Brain pericyte (primary cell): Measurements from ENCODE around the gene ALKBH6.
"Not testable (repeated sequence)": the region's sequence is repeated elsewhere in the genome, so short reads cannot be mapped to it uniquely, and the experiment has no call there.

ENCODE experiments used
- DNase-seq: peaks from one replicate; pipeline ENCODE4 v3.0.0-alpha.2; 2012; ENCODE audit warnings: low read depth, low spot score

Gene ALKBH6

DNA sequence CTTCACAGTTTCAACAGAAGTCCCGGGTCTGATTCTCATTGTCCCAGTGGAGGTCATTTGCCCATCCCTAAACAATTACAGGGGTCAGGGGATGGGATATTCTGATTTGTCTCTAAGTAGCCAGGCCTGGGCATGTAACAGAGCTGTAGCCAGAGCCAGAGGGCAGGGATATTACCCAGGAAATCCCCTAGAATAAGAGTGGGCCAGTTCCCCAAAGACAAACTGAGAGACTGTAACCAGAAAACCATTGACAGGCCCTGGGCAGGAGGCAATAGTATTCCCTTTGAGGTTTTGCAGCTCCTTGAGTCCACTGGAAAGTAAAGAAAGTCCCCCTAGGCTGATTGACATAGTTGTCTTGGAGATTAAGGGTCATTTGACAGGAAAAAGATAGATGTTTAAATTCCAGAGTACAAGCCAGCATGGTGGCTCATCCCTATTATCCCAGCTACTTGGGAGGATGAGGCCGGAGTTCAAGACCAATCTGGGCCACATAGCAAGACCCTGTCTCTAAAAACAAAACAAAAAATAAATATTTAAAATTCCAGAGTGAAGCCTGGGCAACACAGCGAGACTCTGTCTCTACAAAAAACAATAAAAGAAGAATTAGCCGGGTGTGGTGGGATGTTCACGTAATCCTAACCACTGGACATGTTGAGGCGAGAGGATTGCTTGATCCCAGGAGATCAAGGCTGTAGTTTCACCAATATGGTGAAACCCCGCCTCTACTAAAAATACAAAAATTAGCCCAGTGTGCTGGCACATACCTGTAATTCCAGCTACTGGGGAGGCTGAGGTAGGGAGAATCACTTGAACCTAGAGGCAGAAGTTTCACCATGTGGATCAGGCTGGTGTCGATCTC lies 20.9 kb downstream of the ALKBH6 start:
- no peak for DNase-seq

DNA sequence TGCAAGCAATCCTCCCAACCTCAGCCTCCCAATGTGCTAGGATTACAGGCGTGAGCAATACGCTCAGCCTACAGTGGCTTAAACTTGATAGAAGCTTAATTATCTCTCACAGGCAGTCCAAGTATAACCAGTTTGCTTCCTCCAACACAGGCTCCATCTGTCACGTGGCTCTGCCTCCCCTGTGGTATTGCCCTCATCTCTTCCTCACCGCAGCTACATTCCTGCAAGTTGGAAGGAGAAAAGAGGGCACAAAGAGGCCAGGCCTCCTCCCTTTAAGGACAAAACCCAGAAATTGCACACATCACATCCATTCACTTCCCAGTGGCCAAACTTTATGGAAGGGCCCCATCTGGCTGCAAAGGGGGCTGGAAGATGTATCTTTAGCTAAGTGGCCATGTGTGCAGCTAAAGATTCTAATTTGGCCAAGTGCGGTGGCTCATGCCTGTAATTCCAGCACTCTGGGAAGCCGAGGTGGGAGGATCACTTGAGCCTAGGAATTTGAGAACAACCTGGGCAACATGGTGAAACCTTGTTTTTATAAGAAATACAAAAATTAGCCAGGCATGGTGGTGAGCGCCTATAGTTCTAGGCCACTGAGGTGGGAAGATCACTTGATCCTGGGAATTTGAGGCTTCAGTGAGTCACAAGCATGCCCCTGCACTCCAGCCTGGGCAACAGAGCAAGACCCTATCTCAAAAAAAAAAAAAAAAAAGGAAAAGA lies 22.1 kb downstream of the ALKBH6 start:
- DNase-seq, result no peak

DNA sequence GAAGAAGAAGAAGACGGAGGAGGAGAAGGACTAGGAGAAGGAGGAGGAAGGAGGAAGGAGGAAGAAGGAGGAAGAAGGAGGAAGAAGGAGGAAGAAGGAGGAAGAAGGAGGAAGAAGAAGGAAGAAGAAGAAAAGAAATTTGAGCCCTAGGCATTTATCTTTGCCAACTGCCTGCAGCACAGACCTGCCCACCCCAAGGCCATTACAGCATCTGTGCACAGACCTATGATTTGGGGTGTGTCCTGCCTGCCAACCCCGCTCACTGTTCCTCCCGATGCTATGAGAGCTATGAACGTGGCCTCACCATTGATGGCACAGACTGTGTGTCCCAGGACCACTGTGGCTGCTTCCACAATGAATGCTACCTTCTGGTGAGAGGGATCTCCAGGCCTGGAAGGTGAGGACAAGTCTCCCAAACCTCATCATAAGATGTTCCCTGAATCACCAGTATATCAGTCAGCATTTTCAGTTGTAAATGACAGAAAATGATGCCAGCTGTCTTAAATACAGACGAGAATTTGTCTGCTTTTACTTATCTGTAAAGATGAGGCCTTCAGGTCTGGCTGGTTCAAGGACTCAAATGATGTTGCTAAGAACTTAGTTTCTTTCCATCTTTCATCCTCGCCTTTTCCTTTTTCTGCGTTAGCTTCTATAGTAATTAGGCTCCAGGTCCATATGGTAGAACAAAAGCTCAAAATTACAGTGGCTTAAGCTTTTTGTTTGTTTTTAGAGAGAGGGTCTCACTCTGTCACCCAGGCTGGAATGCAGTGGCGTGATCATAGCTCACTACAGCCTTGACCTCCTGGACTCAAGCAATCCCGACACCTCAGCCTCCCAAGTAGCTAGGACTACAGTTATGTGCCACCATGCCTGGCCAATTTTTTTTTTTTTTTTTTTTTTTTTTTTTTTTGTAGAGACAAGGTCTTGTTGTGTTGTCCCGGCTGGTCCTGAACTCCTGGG lies 23.0 kb downstream of the ALKBH6 start:
- no peak for DNase-seq

DNA sequence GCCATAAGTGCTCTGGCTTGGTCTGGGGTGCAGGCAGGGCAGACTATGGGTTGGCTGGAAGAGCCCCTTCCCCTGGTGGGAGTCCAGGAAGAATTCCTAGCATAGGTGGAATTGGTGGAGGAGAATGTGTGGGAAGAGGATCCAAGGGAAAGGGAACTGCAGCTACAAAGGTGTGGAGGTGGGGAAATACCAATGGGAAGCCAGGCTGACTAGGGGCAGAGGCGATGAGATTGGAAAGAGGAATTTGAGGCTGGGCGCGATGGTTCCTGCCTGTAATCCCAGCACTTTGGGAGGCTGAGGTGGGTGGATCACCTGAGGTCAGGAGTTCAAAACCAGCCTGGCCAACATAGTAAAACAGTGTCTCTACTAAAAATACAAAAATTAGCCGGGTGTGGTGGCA lies 23.9 kb downstream of the ALKBH6 start:
- DNase-seq, result no peak

DNA sequence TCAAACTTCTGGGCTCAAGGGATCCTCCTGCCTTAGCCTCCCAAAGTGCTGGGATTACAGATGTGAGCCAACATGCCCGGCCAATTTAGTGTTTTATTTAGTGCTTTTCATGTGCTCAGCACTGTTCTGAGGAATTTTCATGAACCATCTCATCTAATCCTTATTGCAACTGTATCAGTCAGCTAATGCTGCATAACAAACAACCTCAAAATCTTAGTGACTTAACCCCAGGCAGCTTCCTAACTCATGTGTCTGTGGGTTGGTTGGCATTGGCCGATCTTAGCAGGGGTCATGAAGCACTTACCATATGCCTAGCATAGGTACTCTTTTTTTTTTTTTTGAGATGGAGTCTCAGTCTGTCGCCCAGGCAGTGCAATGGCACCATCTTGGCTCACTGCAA lies 25.2 kb downstream of the ALKBH6 start:
- DNase-seq, result no peak

DNA sequence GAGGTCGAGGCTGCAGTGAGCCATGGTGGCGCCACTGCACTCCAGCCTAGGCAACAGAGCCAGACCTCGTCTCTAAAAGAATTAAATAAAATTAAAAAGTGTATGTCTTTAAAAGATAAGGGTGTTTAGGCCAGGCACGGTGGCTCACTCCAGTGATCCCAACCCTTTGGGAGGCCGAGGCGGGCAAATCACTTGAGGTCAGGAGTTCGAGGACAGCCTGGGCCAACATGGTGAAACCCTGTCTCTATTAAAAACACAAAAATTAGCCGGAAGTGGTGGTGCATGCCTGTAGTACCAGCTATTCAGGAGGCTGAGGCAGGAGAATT lies 26.5 kb downstream of the ALKBH6 start:
- DNase-seq, result no peak

DNA sequence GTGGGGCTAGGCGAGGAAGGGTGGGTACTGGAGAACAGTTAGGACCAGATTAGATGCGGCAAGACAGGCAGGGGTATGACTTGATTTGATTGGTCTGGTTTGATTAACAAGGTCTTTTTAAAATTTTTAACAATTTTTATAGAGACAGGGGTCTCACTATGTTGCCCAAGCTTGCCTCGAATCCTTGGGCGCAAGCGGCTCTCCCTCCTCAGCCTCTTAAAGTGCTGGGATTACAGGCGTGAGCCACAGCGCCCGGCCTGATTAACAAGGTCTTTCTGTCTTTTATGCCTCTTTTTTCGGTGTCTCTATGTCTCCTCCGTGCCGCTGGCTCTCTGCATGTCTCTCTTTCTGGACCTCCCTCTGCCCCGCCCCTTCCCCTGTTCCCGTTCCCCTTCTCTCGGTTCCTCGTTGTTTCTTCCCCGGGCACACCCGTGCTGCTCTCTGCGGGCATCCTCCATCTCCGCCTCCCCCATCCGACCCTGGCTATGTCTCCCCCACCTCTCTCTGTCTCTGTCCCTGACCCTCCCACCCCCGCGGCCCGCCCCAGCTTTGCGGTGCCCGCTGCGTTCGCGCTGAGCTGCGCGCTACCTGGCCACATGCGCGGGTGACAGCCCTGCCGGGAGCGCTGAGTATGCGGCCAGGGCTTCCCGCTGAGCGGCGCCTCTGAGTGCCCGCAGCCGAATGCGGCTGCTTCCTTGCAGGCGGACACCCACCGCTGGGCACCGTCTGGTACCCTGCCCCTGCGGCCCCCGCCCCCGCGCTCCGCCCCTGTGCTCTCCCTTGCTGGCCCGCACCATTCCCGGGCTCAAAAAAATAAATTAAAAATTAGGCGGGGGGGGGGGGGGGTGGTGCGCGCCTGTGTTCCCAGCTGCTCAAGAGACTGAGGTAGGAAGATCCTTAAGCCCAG lies 27.1 kb downstream of the ALKBH6 start:
- no peak for DNase-seq

DNA sequence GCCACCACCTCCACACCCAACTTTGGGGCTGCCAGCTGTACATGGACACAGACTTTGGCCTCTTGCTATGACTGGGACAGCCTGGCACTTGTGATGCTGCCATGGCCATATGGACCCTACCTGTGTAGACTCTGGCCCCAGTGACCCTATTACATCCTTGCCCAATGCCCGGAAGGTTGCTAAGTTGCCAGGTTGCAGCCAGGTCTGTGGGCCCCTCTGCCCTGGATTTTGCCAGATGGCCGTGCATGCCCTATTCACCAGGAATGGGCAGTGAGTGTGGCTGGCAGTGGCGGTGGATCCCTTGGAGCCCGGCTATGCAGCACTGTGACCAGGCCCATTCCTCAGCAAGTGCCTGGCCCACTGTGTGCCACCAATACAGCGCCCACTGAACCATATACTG lies 27.9 kb downstream of the ALKBH6 start:
- DNase-seq, result no peak

DNA sequence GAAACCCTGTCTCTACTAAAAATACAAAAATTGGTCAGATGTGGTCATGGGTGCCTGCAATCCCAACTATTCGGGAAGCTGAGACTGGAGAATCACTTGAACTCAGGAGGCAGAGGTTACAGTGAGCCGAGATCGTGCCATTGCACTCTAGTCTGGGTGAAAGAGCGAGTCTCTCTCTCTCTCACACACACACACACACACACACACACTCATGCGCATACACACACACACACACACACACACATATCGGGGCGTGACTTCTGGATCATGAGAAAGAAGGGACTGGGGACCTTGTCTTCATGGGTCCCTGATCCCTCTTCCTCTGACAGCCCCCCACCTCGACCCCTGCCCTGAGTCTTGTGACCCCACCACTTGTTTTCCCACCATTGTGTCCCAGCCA lies 30.8 kb downstream of the ALKBH6 start:
- no peak for DNase-seq

DNA sequence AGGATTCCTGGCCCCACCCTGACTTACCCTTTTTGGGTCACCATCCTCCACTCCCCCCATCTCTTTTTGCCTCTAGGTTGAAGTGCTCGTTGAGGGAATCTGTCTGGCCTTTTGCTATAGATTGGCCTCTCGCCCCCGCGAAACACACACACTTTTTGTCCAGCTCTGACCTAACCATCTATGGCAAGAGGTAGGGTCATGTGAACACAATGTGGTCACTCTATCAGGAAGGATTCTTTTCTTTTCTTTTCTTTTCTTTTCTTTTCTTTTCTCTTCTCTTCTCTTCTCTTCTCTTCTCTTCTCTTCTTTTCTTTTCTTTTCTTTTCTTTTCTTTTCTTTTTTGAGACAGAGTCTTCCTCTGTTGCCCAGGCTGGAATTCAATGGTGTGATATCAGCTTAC lies 33.0 kb downstream of the ALKBH6 start:
- DNase-seq, result not testable (repeated sequence)

DNA sequence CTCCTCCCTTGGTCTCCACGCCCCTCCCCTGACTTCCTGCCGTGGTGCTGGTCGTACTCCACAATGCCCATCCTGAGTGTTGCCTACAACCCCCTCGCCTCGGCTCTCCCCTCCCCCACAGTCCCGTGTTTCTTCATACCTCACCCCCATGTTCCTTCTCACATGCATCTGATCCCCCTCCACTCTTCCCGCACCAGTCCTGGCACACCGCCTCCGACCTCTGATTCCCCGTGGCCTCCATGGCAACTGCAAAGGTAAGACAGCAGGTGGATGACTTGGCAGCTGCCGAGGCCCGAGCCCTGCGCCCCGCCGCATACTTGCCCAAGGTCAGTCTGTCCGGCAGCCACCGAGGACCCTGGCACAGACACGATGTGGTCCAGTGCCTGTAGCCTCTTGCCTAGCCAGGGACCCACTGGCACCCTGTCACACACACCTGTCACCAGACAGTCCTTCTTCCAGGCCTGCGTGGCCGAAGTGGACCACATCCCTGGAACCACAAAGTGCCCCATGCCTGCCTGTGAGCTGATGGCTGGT lies 35.1 kb downstream of the ALKBH6 start:
- no peak for DNase-seq

DNA sequence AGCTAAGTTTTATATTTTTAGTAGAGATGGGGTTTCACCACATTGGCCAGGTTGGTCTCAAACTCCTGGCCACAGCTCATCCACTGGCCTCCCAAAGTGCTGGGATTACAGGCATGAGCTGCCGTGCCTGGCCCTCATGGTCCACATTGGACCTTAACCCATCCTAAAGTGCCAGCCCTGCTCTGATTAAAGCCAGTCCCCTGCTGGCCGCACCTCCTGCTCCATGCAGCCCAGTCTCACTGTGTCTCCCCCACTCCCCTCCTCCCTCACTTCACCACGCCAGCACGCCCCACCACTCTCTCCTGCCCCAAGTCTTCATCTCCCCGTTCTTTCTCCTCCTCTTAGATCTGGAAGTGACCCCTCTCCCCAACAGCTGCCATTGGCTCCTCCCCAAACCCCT lies 35.7 kb downstream of the ALKBH6 start:
- no peak for DNase-seq

DNA sequence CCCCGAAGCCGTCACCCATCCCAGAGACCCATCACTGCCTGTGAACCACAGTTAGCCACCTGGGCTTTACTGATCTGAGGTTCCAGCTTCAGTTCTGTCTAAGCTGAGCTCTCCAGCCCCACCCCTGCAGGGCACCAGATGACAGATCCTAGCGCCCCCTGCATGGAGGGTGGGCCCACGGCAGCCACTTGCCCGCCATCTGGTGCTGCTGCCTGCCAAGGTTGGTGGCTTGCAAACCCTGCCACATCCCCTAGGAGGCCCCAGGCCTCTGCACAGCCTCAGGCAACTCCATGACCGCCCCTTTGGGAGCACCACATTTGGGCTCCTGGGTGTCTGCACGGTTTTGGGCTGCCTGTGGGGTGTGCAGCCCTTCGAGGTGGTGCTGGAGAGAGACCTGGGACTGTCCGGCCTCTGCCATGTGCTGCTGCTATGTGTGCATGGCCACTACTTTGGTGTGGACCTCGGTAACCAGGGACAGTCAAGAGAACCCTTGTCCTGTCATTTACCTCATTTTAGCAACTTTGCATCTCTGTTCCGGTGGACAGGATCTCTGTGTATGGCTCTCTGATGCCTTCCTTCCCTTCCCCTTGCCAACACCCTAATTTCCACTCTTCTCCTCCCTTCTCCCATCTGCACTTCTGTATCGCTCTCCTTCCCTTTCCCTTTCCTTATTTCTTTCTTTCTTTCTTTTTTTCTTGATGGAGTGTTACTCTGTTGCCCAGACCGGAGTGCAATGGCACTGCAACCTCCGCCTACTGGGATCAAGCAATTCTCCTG lies 36.4 kb downstream of the ALKBH6 start:
- no peak for DNase-seq

DNA sequence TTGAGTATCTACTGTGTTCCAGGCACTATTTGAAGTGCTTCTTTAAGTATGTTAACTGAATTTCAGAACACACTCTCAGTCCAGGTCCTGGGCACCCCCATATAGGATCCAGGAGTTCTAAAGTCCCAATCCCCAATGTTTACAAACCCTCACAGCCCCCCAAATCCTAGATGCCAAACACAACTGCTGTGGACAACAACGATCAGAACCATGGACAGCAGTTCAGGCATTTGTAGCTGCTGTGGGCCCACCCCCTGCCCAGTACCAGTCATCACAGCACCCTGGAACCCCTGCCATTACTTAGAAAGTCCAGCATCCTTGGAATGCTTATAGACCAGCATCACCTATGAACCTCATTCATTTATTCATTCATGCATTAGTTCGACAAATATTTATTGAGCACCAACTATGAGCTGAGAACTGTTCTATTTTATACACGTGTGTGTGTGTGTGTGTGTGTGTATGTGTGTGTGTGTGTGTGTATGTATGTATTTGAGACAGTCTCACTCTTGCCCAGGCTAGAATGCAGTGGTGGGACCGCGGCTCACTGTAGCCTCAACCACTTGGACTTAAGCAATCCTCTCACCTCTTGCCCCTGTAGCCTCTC lies 38.3 kb downstream of the ALKBH6 start:
- DNase-seq, result no peak

DNA sequence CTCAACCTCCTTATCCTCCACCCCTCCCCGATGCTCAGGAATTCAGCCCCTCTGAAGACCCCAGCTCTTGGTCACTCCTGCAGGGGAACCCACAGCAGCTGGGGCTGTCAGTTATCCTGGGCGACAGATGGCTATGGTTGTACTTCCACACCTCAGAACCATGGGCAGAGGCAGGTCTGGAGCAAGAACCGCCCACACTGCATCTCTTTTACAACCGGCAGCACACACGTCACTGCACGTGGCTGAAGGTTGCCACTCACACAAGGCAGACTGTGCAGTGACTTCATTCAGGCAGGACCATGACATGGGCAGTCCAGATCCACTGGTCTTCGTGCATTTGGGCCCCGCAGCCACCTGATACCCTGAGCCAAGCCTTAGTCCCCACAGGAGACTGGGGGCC lies 40.5 kb downstream of the ALKBH6 start:
- no peak for DNase-seq

DNA sequence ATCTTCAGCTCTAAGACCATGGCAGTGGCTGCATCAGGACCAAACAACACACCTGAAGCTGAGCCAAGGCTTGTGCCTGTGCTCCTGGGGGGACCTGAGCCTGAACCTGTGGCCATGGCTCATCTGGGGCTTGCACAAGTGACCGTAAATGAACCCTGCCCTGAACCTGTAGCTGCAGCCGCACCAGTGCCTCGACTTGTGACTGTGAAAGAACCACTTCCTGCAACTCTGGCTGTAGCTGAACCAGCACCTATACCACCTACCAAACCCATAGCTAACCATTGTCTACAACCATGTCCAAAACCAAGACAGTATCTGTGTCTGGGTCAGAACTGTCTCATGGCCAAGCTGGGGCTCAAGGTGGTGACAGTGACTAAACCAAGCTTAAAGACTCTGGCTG lies 47.2 kb downstream of the ALKBH6 start:
- no peak for DNase-seq

DNA sequence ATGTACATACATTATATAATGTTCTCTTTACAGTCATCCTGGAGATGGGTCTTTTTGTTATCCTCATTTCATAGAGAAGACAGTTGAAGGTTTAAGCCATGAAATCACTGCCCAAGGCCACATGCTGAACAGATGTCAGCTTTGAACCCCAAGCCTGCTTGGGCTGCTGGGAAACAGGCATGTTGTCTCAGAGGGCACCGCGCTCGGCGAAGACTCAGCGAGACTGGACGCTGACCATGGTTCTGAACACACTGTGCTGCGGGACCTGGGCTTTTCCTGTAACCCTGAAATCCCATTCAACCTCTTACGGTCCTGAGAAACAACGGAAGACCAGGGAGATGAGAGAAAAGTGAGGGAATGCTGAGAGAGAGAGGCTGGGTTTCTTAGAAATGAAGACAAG lies 50.5 kb downstream of the ALKBH6 start:
- no peak for DNase-seq

DNA sequence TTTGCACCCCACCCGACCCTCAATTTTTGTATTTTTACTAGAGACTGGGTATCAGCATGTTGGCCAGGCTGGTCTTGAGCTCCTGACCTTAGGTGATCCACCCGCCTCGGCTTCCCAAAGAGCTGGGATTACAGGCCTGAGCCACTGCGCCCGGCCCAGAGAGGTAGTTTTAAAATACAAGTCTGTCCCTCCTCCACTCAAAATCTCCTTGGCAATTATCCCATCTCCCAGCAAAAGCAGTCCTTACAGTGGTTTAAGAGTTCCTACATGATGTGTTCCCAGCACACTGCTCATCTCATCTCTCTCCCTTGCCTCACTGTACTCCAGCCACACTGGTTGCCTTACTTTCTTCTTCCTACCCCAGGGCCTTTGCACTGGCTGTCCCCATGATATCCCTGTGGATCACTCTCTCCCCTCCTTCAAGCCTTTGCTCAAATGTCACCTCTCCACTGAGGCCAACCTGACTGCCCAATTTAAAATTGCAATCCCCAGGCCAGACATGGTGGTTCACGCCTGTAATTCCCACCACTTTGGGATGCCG lies 53.5 kb downstream of the ALKBH6 start:
- DNase-seq, result no peak

DNA sequence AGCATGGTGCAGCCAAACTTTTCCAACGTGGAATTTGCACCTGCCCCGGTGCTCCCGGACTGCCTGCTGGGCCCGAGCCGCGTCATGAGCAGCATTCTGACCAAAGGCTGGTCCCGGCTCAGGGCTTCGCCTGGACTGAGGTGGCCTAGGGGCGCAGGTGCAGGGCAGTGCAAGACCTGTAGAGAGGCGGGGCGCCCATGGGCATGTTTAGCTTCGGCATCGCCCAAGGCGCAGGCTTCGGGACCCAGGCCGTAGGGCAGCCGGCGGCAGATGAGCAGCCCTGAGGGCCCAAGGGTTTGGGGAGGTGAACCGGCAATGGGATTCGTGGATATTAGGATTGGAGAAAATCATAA lies 54.1 kb downstream of the ALKBH6 start:
- DNase-seq, result no peak
